ENCODE measurements around the gene DPP10. TPM values are rescaled to one million over a fixed set of nuclear protein-coding genes. Genes with fewer than 3 reads are reported as not detected.

DPP10 gene
- total RNA-seq, 4 donors from 2014 or later: 3.3 to 6.6 (median 4.7) TPM

- H3K4me1 ChIP-seq: no peaks in the 10 kb centered on the region
- 84% methylated on average over 4 of the region's 4 CpGs for WGBS
- H3K36me3 ChIP-seq: no peaks in the 10 kb centered on the region
- H3K4me3 ChIP-seq: no peak overlapping the region
- intact Hi-C loops (cut with DNase I): no loop called here
- H3K9me3 ChIP-seq: peaks cover 0 to 9% (median 2%) of the 10 kb centered on the region in 4 donors
- H3K27ac ChIP-seq (replicated peaks in 1 of 4): no peak overlapping the region
- DNase-seq (ENCODE audit: extremely low spot score): no peak
- TF ChIP-seq POLR2A (IDR thresholded peaks at IDR 0.05; ENCODE audit: low read depth) (no peak), EP300 (IDR thresholded peaks at IDR 0.05) (no peak), POLR2AphosphoS5 (IDR thresholded peaks at IDR 0.05) (no peak), CTCF (IDR thresholded peaks at IDR 0.05) (no peak)
- no peaks in the 10 kb centered on the region for H3K27me3 ChIP-seq
Measured at GRCh38 chr2:114926303-114926702, 483.9 kb downstream of the DPP10 start.

- no peaks in the 10 kb centered on the region for H3K36me3 ChIP-seq
- no peaks in the 10 kb centered on the region for H3K4me1 ChIP-seq
- H3K4me3 ChIP-seq: no peak overlapping the region
- no peak for TF ChIP-seq POLR2A (IDR thresholded peaks at IDR 0.05; ENCODE audit: low read depth)
- H3K27me3 ChIP-seq: no peaks in the 10 kb centered on the region
- no peak for DNase-seq (ENCODE audit: extremely low spot score)
- peaks cover 0 to 9% (median 2%) of the 10 kb centered on the region in 4 donors for H3K9me3 ChIP-seq
- intact Hi-C loops (cut with DNase I): no loop called here
- 90% methylated on average over 7 of the region's 7 CpGs for WGBS
- no peak overlapping the region for H3K27ac ChIP-seq (replicated peaks in 1 of 4)
Measured at GRCh38 chr2:114929225-114929624, 486.8 kb downstream of the DPP10 start.

- Histone ChIP-seq H3K9me3 (peaks cover 0 to 4% (median 0%) of the 10 kb centered on the region in 4 donors), H3K4me3 (no peak overlapping the region), H3K27ac (replicated peaks in 1 of 4) (no peak overlapping the region), H3K36me3 (no peaks in the 10 kb centered on the region), H3K4me1 (no peaks in the 10 kb centered on the region), H3K27me3 (no peaks in the 10 kb centered on the region)
- DNase-seq (ENCODE audit: extremely low spot score): no peak
- intact Hi-C loops (cut with DNase I): no loop called here
- TF ChIP-seq EP300 (IDR thresholded peaks at IDR 0.05): no peak
- no peak for TF ChIP-seq POLR2AphosphoS5 (IDR thresholded peaks at IDR 0.05)
- no peak for TF ChIP-seq POLR2A (IDR thresholded peaks at IDR 0.05; ENCODE audit: low read depth)
- TF ChIP-seq CTCF (IDR thresholded peaks at IDR 0.05): no peak
- WGBS: 67% methylated on average over 4 of the region's 4 CpGs
Measured at GRCh38 chr2:114933671-114934241, 491.3 kb downstream of the DPP10 start.

- no peak for TF ChIP-seq POLR2AphosphoS5 (IDR thresholded peaks at IDR 0.05)
- no peak for TF ChIP-seq POLR2A (IDR thresholded peaks at IDR 0.05; ENCODE audit: low read depth)
- TF ChIP-seq EP300 (IDR thresholded peaks at IDR 0.05): no peak
- TF ChIP-seq CTCF (IDR thresholded peaks at IDR 0.05): no peak
- Histone ChIP-seq H3K36me3 (no peaks in the 10 kb centered on the region), H3K27ac (replicated peaks in 1 of 4) (no peak overlapping the region), H3K4me1 (no peaks in the 10 kb centered on the region), H3K27me3 (no peaks in the 10 kb centered on the region), H3K4me3 (no peak overlapping the region), H3K9me3 (no peaks in the 10 kb centered on the region)
- DNase-seq (ENCODE audit: extremely low spot score): no peak
- 85% methylated on average over 7 of the region's 7 CpGs for WGBS
- intact Hi-C loops (cut with DNase I): no loop called here
Measured at GRCh38 chr2:114935031-114935430, 492.6 kb downstream of the DPP10 start.

GRCh38 chr2:114937366-114937930 is 495.0 kb downstream of the DPP10 start:
- H3K27me3 ChIP-seq: no peaks in the 10 kb centered on the region
- no peaks in the 10 kb centered on the region for H3K36me3 ChIP-seq
- intact Hi-C loops (cut with DNase I): no loop called here
- H3K4me1 ChIP-seq: no peaks in the 10 kb centered on the region
- no peak for DNase-seq (ENCODE audit: extremely low spot score)
- 78% methylated on average over 9 of the region's 9 CpGs for WGBS
- TF ChIP-seq EP300 (IDR thresholded peaks at IDR 0.05) (no peak), POLR2AphosphoS5 (IDR thresholded peaks at IDR 0.05) (no peak)
- no peak overlapping the region for H3K27ac ChIP-seq (replicated peaks in 1 of 4)
- H3K4me3 ChIP-seq: no peak overlapping the region
- no peaks in the 10 kb centered on the region for H3K9me3 ChIP-seq

Data from esophagus muscularis mucosa (tissue), 4 donors.